KMS-11 (cell line): ENCODE data around the gene KCNMB2.

Experiments
- H2AFZ ChIP-seq: fragments of 200-600 bp; sonication (generic); 2 replicates; pipeline ENCODE4 v1.6.1; 2016; ENCODE audit warnings: antibody characterized with exemption, mixed run types, low read depth
- H3K27ac ChIP-seq: fragments of 200-600 bp; sonication (generic); 2 replicates; pipeline ENCODE4 v1.6.1; 2016; ENCODE audit warnings: mild to moderate bottlenecking, mixed run types
- H3K27me3 ChIP-seq: fragments of 200-600 bp; sonication (generic); 2 replicates; pipeline ENCODE4 v1.6.1; 2017; ENCODE audit warnings: mild to moderate bottlenecking, low read depth, mixed run types, moderate library complexity; ENCODE audit not compliant: insufficient read depth
- H3K36me3 ChIP-seq: fragments of 200-600 bp; sonication (generic); 2 replicates; pipeline ENCODE4 v1.6.1; 2017; ENCODE audit warnings: mild to moderate bottlenecking, mixed run types; ENCODE audit not compliant: insufficient read depth
- H3K4me1 ChIP-seq: fragments of 200-600 bp; sonication (generic); 2 replicates; pipeline ENCODE4 v1.6.1; 2016; ENCODE audit warnings: mild to moderate bottlenecking, low read depth, mixed run types; ENCODE audit not compliant: poor library complexity, severe bottlenecking
- H3K4me2 ChIP-seq: fragments of 200-600 bp; sonication (generic); 2 replicates; pipeline ENCODE4 v1.7.0; 2016; ENCODE audit warnings: mild to moderate bottlenecking, mixed run types
- H3K4me3 ChIP-seq: fragments of 200-600 bp; sonication (generic); IDR thresholded peaks from 2 replicates; pipeline ENCODE4 v1.6.1; 2017; ENCODE audit warnings: low read depth, low read length, mixed read lengths; ENCODE audit not compliant: insufficient read depth
- H3K79me2 ChIP-seq: fragments of 200-600 bp; sonication (generic); 2 replicates; pipeline ENCODE4 v1.6.1; 2016; ENCODE audit warnings: low read depth, mixed run types; ENCODE audit not compliant: insufficient read depth
- H3K9ac ChIP-seq: fragments of 200-600 bp; sonication (generic); 2 replicates; pipeline ENCODE4 v1.6.1; 2016; ENCODE audit warnings: mild to moderate bottlenecking, mixed run types
- H4K20me1 ChIP-seq: fragments of 200-600 bp; sonication (generic); 2 replicates; pipeline ENCODE4 v1.6.1; 2016; ENCODE audit warnings: mild to moderate bottlenecking, mixed run types; ENCODE audit not compliant: insufficient read depth
- CTCF ChIP-seq: fragments of 200-600 bp; sonication (generic); conservative IDR thresholded peaks from 2 replicates; pipeline ENCODE4 v1.6.1; 2017; ENCODE audit warnings: low read depth, mild to moderate bottlenecking, antibody characterized with exemption, low read length, moderate library complexity, mixed read lengths

Gene KCNMB2

GRCh38 chr3:178625053-178625600 is 88.9 kb downstream of the KCNMB2 start:
- no peak overlapping the region for H2AFZ ChIP-seq
- no peaks in the 10 kb centered on the region for H3K27me3 ChIP-seq
- no peak overlapping the region for H3K4me2 ChIP-seq
- peaks cover 5% of the 10 kb centered on the region for H3K4me1 ChIP-seq
- no peak overlapping the region for H3K4me3 ChIP-seq
- H3K9ac ChIP-seq = no peak overlapping the region
- no peak for TF ChIP-seq CTCF
- no peaks in the 10 kb centered on the region for H4K20me1 ChIP-seq
- no peaks in the 10 kb centered on the region; the same call in 1 of the 2 replicates for H3K36me3 ChIP-seq
- H3K79me2 ChIP-seq = no peaks in the 10 kb centered on the region
- H3K27ac ChIP-seq = no peak overlapping the region

DNA sequence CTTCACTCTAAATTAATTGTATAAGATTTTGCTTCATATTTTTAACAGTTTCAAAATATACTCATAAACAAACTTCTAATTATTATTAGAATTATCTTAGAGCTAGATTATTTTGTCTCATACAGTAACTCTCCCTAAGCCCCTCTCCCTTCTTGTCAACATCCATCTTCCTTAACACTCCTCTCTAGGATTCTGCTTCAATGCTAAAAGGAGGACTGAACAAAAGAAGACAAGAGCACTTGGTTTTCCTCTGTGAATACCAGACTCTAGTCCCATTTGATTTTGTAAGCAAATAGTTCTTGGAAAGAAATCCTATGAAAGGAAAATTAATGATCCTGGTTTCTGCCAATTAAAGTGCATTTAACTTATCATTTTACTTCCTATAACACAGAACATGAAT is 91.8 kb downstream of the KCNMB2 start:
- H3K4me3 ChIP-seq = no peak overlapping the region
- TF ChIP-seq CTCF = no peak
- peaks cover 5% of the 10 kb centered on the region for H3K4me1 ChIP-seq
- no peaks in the 10 kb centered on the region for H3K79me2 ChIP-seq
- no peak overlapping the region for H3K27ac ChIP-seq
- H3K36me3 ChIP-seq = no peaks in the 10 kb centered on the region
- no peaks in the 10 kb centered on the region for H4K20me1 ChIP-seq
- H3K27me3 ChIP-seq = no peaks in the 10 kb centered on the region
- no peak overlapping the region for H3K9ac ChIP-seq
- no peak overlapping the region for H3K4me2 ChIP-seq
- H2AFZ ChIP-seq = no peak overlapping the region

DNA sequence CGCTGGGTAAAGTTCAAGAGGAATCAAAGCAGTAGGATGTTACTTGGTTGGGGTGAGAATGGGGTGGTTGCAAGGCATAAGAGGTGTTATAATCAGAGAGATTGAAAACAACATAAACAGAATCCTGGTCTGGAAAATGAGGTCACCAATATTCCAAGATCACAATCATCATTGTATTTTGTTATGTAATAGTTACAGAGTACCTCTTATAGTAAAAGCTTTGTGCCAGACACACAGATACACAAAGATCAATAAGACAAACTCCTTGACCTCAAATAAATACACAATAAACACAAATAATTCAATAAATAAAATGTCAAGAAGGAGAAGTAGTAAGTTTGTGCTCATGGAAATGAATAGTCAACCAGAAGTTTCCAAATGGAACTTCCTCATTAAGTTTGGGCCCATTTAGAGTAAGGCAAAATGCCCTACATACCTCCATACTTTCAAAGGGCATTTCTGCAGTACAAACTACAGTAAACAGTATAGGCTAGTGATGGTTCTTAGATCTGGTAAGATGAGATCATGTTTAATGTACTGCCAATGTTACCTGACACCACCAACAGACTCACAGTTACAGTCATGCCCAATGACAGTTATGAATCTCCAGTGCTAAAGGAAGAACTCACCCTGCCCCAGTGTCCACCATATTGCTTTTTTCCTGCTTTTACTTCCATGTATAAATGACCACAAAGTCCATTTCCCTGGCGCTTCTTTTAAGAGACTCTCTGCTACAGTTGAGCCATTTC is 93.4 kb downstream of the KCNMB2 start:
- Histone ChIP-seq H3K9ac (no peak overlapping the region), H3K4me1 (no peaks in the 10 kb centered on the region), H3K79me2 (no peaks in the 10 kb centered on the region), H4K20me1 (no peaks in the 10 kb centered on the region), H3K27ac (no peak overlapping the region), H3K36me3 (no peaks in the 10 kb centered on the region), H3K27me3 (no peaks in the 10 kb centered on the region), H3K4me3 (no peak overlapping the region), H3K4me2 (no peak overlapping the region), H2AFZ (no peak overlapping the region)
- no peak for TF ChIP-seq CTCF

GRCh38 chr3:178631950-178632349 is 95.7 kb downstream of the KCNMB2 start:
- no peaks in the 10 kb centered on the region for H3K36me3 ChIP-seq
- TF ChIP-seq CTCF = no peak
- H3K79me2 ChIP-seq = no peaks in the 10 kb centered on the region

More at GRCh38 chr3:178631950-178632349, 95.7 kb downstream of the KCNMB2 start:
- no peaks in the 10 kb centered on the region for H4K20me1 ChIP-seq
- H3K4me2 ChIP-seq = no peak overlapping the region
- no peak overlapping the region for H3K27ac ChIP-seq
- H3K9ac ChIP-seq = no peak overlapping the region
- H3K27me3 ChIP-seq = no peaks in the 10 kb centered on the region
- H3K4me1 ChIP-seq = no peaks in the 10 kb centered on the region
- H3K4me3 ChIP-seq = no peak overlapping the region
- H2AFZ ChIP-seq = no peak overlapping the region
